GM19463 (cell line): ENCODE measurements around the gene PRR12.

Source experiments
- ATAC-seq: cut with Tn5 transposase; IDR thresholded peaks from one replicate; pipeline ENCODE4 v1.9.1; 2021; ENCODE audit warnings: mild to moderate bottlenecking, moderate library complexity; ENCODE audit not compliant: unreplicated experiment

PRR12 gene

DNA sequence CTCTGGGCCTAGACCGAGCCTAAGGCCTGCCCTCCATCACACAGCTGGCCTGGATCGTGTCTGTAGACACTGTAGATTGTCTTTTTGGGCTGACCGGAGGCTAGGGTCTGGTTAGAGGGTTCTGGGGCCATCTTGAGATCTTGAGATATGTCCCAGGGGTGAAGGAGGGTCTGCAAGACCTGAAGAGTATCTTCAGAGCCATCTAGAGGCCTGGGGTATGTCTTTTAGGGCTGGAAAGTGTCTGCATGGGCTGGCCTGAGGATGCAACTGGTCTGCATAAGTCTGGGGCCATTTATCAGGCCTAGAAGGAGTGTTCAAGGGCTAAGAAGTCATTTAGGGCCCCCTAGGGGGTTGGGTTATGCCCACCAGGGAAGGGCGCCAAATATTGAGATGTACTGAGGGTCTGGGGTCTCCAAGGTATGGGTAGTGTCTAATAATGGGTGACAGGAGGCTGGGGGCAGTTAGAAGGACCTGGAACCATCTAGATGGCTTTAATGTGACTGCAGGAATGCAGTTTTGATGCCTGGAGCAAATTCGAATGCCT, 51.6 kb downstream of the PRR12 start:
- no peak for ATAC-seq

DNA sequence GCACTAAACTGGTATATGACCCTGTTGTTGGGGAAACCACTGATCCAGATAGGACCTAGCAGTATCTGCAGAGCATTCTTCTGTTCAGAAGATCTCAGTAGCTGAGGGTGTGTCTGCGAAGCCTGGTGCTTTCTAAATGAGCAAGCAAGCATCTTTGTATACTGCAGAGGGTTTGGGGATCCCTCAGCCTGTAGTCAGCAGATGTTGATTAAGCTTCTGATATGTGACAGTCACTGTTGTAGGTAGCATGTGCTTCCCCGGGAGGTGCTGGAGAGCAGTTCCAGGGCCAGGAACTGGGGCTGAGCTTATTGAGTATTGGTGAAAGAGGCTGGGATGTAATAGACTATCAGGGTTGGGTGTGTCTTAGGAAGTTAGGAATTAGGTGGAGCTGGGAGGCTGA, 52.5 kb downstream of the PRR12 start:
- no peak for ATAC-seq

DNA sequence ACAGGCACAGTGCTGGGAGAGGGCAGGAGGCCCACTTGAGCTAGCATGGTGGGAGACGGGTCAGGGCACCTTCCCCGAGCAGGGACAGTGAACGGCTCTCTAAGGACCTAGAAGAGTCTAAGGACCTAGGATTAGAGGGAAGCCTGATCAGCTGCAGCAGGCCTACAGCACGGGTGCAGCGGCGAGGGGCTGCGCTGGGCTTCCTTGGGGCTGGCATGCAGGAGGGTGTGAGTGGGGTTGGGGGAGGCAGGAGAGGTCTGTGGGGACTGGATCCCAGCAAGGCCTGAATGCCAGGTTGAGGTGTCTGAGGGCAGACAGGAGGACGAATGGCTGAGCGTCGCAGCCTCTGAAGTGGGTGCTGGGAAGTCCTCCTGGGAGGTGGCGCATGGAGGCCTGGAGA, 54.6 kb downstream of the PRR12 start:
- no peak for ATAC-seq

DNA sequence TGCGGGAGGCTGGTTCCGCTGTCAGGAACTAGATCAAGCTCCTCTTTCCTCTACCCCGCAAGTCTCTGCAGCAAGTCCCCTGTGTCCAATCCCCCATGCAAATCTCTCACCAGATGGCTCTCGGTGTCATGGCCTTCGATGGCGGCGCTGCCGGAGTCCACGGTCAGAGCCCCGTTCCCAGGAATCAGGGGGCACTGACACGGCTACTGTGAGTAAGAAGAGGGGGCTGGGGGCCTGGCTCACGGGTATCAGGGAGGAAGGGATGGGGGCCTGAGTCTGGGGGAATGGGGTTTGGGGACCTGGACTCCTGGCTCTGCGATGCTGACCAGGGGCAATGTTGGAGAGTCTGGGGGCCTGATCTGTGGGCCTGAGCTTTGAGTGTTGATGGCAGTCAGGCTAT, 55.0 kb downstream of the PRR12 start:
- no peak for ATAC-seq

DNA sequence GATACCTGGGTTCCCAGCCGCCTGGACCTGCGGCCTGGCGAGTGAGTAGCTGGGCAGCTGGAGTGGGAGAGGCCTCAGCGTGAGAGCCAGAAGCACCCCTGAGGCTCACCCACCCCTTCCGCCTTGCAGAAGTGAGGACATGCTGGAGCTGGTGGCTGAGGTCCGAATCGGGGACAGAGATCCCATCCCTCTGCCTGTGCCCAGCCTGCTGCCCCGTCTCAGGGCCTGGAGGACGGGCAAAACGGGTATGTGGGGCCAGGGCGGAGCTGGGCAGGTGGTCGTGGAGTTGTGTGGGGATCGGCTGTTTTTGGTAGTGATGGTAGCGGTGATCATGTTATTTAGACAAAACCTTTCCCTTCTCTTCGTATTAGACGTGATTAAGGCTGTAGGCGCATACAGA, 55.6 kb downstream of the PRR12 start:
- no peak for ATAC-seq

DNA sequence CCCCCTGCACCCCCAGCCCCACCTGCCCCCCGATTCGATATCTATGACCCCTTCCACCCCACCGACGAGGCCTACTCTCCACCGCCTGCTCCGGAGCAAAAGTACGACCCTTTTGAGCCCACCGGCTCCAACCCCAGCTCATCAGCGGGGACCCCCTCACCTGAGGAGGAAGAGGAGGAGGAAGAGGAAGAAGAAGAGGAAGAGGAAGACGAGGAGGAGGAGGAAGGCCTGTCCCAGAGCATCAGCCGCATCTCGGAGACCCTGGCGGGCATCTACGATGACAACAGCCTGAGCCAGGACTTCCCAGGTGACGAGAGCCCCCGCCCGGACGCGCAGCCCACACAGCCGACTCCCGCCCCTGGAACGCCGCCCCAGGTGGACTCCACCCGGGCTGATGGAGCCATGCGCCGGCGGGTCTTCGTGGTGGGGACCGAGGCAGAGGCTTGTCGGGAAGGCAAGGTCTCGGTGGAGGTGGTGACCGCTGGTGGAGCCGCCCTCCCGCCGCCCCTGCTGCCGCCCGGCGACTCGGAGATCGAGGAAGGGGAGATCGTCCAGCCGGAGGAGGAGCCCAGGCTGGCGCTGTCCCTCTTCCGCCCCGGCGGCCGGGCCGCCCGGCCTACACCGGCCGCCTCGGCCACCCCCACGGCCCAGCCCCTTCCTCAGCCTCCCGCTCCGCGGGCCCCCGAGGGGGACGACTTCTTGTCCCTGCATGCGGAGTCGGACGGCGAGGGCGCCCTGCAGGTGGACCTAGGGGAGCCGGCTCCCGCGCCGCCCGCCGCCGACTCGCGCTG, 60.2 kb downstream of the PRR12 start:
- no peak for ATAC-seq

DNA sequence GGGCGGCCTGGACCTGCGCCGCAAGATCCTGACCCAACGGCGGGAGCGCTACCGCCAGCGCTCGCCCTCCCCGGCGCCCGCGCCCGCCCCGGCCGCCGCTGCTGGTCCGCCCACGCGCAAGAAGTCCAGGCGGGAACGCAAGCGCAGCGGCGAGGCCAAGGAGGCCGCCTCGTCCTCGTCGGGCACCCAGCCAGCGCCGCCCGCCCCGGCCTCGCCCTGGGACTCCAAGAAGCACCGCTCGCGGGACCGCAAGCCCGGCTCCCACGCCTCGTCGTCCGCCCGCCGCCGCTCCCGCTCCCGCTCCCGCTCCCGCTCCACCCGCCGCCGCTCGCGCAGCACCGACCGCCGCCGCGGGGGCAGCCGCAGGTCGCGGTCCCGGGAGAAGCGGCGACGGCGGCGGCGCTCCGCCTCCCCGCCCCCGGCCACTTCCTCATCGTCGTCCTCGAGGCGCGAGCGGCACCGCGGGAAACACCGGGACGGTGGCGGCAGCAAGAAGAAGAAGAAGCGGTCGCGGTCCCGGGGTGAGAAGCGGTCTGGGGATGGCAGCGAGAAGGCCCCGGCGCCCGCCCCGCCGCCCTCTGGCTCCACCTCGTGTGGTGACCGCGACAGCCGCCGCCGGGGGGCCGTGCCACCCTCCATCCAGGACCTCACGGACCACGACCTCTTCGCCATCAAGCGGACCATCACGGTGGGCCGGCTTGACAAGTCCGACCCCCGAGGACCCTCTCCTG, 61.0 kb downstream of the PRR12 start:
- ATAC-seq: no peak

DNA sequence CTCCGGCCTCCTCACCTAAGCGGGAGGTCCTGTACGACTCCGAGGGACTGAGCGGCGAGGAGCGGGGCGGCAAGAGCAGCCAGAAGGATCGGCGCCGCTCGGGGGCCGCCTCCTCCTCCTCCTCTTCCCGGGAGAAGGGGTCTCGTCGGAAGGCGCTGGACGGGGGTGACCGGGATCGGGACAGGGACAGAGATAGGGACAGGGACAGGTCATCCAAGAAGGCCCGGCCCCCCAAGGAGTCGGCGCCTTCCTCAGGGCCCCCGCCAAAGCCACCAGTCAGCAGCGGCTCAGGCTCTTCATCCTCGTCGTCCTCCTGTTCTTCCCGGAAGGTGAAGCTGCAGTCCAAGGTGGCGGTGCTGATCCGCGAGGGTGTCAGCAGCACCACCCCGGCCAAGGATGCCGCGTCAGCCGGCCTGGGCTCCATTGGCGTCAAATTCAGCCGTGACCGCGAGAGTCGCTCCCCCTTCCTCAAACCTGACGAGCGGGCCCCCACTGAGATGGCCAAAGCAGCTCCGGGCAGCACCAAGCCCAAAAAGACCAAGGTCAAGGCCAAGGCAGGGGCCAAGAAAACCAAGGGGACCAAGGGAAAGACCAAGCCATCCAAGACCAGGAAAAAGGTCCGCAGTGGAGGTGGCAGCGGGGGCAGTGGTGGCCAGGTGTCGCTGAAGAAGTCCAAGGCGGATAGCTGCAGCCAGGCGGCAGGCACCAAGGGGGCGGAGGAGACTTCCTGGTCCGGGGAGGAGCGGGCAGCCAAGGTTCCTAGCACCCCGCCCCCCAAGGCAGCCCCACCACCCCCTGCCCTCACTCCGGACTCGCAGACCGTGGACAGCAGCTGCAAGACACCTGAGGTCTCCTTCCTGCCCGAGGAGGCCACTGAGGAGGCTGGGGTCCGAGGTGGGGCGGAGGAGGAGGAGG, 61.8 kb downstream of the PRR12 start:
- no peak for ATAC-seq

DNA sequence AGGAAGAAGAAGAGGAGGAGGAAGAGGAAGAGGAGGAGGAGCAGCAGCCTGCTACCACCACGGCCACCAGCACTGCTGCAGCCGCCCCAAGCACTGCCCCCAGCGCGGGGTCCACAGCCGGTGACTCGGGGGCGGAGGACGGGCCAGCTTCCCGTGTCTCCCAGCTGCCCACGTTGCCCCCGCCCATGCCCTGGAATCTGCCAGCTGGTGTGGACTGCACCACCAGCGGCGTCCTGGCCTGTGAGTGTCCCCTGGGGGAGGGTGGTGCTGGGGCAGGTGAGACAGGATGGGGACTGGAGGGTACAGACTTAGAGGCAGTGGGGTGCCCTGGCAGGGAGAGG, 62.5 kb downstream of the PRR12 start:
- no peak for ATAC-seq

DNA sequence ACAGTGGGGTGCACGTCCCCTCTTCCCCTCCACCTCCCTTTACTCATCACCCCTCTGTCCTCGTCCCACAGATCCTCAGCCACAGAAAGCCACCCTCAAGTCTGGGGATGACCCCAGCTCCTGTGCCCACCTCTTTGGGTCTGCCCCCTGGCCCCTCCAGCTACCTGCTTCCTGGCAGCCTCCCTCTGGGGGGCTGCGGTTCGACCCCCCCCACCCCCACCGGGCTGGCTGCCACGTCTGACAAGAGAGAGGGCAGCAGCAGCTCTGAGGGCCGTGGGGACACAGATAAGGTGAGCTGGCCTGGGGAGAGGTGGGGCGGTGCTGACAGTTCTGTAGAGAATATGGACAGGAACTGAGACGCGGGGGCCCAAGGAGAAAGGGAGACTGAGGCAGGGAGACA, 63.6 kb downstream of the PRR12 start:
- ATAC-seq: no peak

DNA sequence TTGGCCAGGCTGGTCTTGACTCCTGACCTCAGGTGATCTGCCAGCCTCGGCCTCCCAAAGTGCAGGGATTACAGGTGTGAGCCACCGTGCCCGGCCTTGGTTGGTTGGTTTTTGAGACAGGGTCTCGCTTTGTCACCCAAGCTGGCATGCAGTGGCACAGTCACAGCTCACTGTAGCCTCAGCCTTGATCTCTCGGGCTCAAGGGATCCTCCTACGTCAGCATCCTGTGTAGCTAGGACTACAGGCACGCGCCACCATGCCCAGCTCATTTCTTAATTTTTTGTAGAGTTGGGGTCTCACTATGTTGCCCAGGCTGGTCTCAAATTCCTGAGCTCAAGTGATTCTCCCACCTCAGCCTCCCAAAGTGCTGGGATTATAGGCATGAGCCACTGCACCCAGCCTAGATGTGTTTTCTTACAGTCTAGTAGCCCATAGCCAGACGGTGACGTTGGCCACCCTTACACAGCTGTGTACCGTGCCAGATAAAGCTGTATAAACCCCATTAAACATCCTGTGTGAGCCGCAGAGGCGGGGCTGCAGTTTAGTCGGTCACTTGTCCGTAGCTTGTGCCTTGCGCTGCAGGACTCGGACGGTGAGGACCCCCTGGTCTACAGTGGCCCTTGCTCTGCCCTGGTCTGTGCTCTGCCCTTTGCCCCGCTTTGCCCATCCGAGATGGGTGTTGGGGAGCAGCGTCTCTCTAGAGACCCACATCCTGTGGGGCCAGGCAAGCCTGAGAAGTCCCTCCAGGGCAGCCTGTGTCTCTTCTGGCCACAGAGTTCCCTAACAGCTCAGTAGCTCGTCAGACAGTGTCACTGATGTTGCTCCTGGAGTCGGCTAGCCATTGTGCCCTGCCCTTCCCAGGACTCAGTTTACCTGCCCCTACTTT, 64.8 kb downstream of the PRR12 start:
- no peak for ATAC-seq

DNA sequence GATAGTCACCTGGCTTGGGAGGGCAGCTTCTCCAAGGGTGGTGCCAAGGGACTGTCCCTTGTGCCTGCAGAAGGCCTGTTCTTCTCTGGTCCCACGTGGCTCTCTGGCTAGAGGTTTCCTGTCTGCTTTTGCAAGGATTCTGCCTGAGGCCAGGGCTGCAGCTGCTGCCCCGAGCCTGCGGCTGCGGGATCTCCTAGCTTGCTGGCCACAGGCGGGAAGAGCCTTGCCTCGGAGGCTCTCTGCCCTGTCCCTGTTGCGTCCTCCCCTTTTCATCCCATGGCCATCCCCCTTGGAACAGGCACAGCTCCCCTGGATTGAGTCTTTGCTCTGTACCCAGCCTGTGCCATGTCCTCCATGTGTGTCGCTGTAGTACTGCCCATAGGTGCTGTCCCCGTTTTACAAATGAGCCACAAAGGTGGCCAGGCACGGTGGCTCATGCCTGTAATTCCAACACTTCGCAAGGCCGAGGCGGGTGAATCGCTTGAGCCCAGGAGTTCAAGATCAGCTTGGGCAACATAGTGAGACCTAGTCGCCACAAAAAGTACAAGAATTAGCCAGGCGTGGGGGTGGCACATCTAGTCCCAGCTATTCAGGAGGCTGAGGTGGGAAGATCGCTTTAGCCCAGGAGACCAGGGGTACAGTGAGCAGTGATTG, 65.6 kb downstream of the PRR12 start:
- no peak for ATAC-seq

DNA sequence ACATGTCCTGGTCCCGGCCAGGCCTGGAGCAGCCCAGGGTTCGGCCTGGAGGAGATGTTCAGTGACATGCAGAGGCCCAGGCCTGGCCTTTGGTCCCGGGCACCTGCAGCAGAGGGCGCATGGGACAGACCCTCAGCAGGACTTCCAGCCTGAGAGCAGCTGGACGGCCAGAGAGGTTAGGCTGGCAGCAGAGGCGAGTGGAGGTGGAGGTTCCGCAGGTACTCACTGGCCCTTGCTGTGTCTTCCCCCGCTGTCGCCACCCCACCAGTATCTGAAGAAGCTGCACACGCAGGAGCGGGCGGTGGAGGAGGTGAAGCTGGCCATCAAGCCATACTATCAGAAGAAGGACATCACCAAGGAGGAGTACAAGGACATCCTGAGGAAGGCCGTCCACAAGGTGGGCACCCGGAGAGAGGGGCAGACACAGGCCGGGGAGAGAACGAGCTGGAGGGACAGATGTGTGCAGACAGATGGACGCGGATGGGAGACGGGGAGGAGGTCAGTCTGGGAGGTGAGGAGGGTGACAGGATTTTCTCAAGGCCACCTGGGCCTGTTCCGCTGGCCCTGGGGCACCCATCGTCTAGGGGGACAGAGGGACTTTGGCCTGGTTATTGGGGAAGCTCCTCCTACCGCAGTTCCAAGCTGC, 66.6 kb downstream of the PRR12 start:
- ATAC-seq: no peak

DNA sequence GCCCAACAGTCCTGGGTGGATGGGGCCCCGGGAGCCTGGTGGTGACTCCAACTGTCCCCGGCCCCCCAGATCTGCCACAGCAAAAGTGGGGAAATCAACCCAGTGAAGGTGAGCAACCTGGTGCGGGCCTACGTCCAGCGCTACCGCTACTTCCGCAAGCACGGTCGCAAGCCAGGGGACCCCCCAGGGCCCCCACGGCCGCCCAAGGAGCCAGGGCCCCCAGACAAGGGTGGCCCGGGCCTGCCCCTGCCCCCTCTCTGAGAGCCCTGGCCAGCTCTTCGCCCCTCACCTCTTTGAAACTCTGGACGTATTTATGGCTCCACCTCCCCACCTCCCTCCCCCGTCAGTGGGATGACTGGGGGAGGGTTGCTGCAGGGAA, 67.1 kb downstream of the PRR12 start:
- no peak for ATAC-seq

DNA sequence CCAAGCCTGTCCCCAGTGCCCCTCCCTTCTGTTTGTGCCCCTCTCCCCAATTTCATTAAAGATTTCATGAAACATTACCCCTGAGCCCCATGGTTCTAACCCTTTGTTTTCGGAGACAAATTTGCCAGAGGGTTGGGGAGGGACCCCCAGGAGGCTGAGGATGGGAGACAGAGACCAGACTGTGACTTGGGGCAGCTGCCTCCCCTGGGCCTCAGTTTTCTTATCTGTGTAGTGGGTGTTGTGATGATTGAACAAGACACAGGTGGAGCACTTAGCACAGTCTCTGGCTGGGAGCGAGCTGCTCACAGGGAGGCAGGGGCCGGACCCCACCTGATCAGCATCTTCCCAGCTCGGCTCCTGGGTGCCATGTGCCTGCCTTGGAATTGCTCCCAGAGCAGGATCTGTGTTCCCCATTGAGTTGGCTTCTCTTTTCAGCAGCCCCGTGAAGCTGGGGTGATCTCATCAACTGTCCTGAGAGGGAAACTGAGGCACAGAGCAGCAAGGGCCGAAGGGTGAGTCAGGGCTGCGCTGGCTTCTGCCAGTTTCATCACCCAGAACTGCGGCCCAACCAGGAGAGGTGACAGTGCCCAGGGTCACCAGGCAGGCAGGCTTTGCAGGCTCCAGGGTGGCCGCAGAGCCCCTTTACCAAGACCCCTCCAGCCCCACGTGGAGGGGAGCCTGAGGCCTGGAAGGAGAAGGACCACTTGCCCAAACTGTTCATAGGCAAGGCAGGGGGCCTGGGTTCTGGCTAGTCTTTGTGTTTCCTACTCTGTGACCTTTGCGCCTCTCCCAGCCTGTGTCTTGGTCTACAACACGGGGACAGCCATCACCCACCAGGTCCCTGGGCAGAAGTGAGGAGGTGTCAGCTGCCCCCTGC, 67.8 kb downstream of the PRR12 start:
- no peak for ATAC-seq

DNA sequence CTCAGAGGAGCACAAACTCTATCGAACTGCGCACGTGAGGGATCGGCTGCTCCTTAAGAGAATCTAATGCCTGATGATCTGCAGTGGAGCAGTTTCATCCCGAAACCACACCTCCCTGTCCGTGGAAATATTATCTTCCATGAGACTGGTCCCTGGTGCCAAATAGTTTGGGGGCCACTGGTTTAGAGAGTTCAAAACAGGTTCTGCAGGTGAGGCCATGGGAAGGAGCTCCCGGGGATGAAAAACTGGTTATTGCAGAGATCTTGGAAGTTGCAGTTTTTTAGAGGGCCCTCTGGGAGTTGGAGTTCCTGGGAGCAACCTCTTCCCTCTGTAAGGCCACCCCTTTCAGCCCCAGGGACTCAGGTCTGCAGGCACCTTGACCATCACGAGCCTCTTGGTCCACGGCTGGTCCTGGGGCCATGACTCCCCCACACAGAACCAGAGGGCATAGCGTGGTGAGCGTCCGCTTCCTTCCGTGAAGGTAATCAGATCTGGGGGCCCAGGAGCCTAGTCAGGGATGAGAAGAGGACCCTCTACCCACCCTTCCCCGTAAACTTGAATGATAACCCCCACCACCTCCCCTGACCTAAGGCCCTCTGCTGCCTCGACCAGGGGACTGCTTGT, 69.5 kb downstream of the PRR12 start:
- ATAC-seq: no peak

DNA sequence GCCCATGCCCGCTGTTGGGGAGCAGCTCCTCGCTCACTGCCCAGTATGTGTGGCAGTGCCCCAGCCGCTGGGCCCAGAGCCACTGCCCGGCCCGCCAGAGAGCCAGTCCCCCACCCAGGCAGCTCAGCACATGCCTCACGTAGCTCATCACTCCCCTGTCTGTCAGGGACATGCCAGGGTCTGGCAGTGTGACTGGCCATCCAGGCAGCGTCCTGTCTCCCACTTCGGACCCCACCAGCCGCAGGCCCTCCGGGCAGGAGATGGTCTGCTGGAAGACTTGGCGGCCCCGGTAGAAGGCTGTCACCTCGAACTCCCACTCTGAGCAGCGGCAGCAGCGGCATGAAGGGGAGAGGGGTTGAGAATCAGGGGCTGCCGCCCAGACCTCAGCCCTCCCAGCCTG, 71.0 kb downstream of the PRR12 start:
- ATAC-seq: no peak

DNA sequence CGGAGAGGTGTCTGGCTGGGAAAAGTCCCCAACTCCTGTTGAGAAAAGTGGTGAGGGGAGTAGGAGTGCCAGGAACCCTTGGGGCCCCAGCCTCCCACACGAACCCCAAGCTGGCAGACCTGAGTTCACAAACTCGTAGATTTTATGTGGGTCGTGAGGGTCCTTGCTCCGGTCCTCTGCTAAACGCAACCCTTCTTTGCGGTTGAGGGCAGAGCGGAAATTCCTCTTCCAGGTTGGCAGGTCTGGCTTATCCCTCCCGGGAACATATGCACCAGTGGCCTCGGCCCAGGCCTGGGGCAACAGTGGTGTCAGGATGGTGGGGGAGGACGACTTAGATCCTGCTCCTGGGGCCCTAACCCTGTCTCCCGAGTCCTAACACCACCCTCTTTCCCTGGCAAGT, 72.2 kb downstream of the PRR12 start:
- no peak for ATAC-seq
